ENCODE results near the gene RNF5.
A peak's percentile ranks its signal among the peaks of the same experiment; 100 is the strongest.
"Not testable (repeated sequence)": the region's sequence is repeated elsewhere in the genome, so short reads cannot be mapped to it uniquely, and the experiment has no call there.

Gene RNF5, protein sequence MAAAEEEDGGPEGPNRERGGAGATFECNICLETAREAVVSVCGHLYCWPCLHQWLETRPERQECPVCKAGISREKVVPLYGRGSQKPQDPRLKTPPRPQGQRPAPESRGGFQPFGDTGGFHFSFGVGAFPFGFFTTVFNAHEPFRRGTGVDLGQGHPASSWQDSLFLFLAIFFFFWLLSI

DNA sequence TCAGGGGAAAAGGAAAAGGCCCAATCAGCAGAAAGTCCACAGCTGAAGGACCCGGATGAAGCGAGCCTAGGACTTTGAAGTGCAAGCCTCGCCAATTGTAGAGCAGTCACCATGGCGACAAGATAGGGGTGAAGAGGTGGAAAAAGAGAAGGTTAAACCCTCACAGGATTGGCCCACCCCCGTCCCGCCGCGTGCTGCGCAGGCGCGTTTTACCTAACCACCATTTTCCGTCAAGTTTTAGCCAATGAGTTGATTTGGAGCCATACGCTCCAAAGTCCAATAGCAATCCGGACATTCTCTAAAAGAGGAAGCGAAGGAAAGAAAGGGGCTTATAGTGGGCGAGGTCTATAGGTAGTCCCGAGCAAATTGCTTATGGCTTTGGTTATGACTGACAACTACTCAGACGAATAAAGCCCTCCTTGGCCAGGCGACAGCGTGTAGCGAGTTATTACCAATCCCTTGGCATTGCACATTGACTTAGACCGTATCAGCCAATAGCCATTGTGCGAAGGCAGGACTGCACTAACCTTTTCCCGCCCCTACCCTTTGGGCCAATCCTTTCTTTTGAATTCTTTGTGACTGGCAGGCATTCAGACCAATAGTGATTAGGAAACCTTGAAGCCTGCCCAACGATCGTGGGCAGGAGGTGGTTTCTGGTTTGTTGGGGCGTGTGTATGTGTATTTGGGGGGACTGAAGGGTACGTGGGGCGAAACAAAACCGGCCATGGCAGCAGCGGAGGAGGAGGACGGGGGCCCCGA is at the start of gene RNF5:
Gene RNF5, plus strand, starts transcription at position 618 of the 759 bp plus-strand sequence. Its CDS starts 107 bp downstream, at position 725.
- H3K27me3 ChIP-seq (ENCODE audit: control insufficient read depth in 1 of 2, insufficient read depth in 2 of 2, low read length in 2 of 2): no peaks in the 10 kb centered on the region
- H3K9me3 ChIP-seq (ENCODE audit: low read length): no peaks in the 10 kb centered on the region
- peaks cover 47% of the 10 kb centered on the region for H3K4me1 ChIP-seq (ENCODE audit: insufficient read depth, low read length)
- H3K36me3 ChIP-seq (ENCODE audit: insufficient read depth, low read length): peaks cover 32% of the 10 kb centered on the region
- H3K4me3 ChIP-seq (ENCODE audit: low read depth in 1 of 2, low read length in 2 of 2): peak within 1 kb of the TSS; percentile 68 to 86
- peak within 1 kb of the TSS; percentile 73 for H3K9ac ChIP-seq (ENCODE audit: low read length)
- H3K27ac ChIP-seq (ENCODE audit: low read depth, low read length): peak within 1 kb of the TSS; percentile 100

DNA sequence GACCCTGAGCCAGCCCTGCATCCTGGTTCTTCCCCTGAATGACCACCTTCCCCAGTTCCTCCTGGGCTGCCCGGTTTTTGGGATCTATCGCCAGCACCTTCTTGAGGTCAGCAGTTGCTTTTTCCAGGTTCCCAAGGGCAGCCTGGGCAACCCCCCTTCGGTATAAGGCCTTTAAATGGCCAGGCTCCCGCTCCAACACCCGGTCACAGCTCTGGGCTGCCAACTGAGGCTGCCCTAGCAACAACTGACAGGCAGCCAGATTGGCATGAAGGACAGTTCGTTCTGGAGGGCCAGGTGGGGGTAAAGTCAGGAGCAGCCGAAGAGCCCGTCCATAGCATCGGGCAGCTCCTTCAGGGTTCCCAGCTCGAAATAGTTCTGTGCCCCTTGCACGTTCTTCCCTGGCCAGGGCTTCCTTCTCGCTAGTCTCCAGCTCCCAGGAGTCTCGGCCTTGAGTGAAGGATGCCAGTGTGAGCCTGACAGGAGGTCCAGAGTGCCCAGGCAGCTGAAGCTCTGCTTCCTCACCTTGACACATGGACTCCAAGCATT is 49.4 kb upstream of the RNF5 start:
- peak overlapping the region; percentile 51 for H3K9ac ChIP-seq (ENCODE audit: low read length)
- peaks cover 31% of the 10 kb centered on the region for H3K4me1 ChIP-seq (ENCODE audit: insufficient read depth, low read length)
- H3K4me3 ChIP-seq (ENCODE audit: low read depth in 1 of 2, low read length in 2 of 2): peak overlapping the region in 1 of 2 donors; percentile 66
- no peaks in the 10 kb centered on the region for H3K27me3 ChIP-seq (ENCODE audit: control insufficient read depth in 1 of 2, insufficient read depth in 2 of 2, low read length in 2 of 2)
- peaks cover 27% of the 10 kb centered on the region for H3K36me3 ChIP-seq (ENCODE audit: insufficient read depth, low read length)
- H3K9me3 ChIP-seq (ENCODE audit: low read length): no peaks in the 10 kb centered on the region
- H3K27ac ChIP-seq (ENCODE audit: low read depth, low read length): peak overlapping the region; percentile 88

DNA sequence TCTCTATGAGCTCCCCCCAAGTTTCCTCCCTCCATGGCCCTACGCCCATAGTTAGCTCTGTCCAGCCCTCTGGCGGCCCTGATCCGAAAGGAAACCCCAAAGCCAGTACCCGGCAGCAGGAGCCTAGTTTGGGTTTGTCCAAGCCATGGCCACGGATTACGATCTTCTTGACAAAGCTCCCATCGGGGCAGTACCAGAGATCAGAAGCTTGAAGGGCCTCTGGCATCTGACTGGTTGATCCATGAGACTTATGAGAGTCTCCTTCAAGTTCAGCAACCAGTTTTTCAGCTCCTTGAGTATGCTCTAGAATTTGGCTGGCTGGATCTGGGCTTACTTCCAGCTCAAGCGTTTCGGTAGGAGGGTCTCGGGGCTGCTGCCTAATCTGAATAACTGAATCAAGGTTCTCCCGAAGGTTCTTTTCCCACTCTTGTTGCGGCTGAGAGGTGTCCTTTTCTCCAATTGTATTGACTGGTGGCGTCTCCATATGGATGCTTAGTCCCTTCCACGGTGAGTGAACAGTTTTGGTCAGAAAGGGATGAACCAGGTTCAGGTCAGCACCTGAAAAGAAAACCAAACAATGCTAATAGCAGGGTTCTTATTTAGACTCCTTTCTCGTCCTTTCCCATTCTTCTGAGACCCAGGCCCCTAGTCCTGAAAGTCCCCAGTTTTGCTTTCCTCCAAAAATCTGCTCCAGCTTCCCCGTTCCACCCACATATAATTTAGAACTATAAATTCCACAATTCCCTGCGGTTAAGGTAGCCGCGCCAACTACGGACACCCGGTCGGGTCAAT is 48.7 kb upstream of the RNF5 start:
- no peaks in the 10 kb centered on the region for H3K9me3 ChIP-seq (ENCODE audit: low read length)
- H3K4me1 ChIP-seq (ENCODE audit: insufficient read depth, low read length): peaks cover 31% of the 10 kb centered on the region
- H3K27ac ChIP-seq (ENCODE audit: low read depth, low read length): peak overlapping the region; percentile 88
- H3K9ac ChIP-seq (ENCODE audit: low read length): peak overlapping the region; percentile 51
- peak overlapping the region; percentile 66 to 69 for H3K4me3 ChIP-seq (ENCODE audit: low read depth in 1 of 2, low read length in 2 of 2)
- H3K27me3 ChIP-seq (ENCODE audit: control insufficient read depth in 1 of 2, insufficient read depth in 2 of 2, low read length in 2 of 2): no peaks in the 10 kb centered on the region
- peaks cover 22% of the 10 kb centered on the region for H3K36me3 ChIP-seq (ENCODE audit: insufficient read depth, low read length)

DNA sequence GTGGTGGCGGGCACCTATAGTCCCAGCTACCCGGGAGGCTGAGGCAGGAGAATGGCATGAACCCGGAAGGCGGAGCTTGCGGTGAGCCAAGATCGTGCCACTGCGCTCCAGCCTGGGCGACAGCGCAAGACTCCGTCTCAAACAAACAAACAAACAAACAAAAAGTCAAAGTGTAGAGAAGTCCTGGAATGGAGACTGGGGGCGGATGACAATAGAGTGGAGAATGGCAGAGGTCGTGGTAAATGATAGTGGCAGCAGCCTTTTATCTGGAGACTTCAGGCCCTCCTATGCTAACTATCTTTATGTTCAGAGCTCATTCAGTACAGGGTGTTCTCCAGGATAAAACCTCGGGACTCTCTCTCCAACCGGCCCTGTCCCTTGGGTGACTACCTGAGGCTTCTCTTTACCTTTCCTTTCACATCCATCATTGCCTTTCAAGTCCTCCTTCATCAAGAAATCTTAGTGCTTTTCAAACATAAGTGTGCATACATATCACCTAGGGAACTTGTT is 46.7 kb upstream of the RNF5 start:
- Histone ChIP-seq H3K9ac (ENCODE audit: low read length) (no peak overlapping the region), H3K9me3 (ENCODE audit: low read length) (no peaks in the 10 kb centered on the region), H3K4me3 (ENCODE audit: low read depth in 1 of 2, low read length in 2 of 2) (no peak overlapping the region), H3K36me3 (ENCODE audit: insufficient read depth, low read length) (peaks cover 5% of the 10 kb centered on the region), H3K27ac (ENCODE audit: low read depth, low read length) (no peak overlapping the region), H3K27me3 (ENCODE audit: control insufficient read depth in 1 of 2, insufficient read depth in 2 of 2, low read length in 2 of 2) (no peaks in the 10 kb centered on the region), H3K4me1 (ENCODE audit: insufficient read depth, low read length) (peaks cover 25% of the 10 kb centered on the region)

DNA sequence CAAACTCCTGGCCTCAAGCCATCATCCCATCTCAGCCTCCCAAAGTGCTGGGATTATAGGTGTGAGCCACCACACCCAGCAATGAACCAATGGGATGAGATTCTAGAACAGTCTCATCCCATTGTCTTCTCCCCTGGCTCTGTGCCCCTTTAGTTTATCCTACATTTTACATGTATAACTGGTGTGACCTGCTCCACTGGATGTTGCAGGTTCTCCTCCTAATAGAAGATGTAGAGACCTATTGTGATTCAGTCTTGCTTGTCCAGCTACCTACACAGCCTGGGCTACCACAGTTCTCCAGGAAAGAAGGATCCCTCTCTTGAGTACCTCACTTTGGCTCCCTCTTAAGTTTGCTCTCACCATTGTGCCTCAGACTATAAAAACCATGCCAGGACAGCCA is 46.1 kb upstream of the RNF5 start:
- H3K36me3 ChIP-seq (ENCODE audit: insufficient read depth, low read length): no peaks in the 10 kb centered on the region
- peaks cover 19% of the 10 kb centered on the region for H3K4me1 ChIP-seq (ENCODE audit: insufficient read depth, low read length)
- H3K27me3 ChIP-seq (ENCODE audit: control insufficient read depth in 1 of 2, insufficient read depth in 2 of 2, low read length in 2 of 2): no peaks in the 10 kb centered on the region
- H3K4me3 ChIP-seq (ENCODE audit: low read depth in 1 of 2, low read length in 2 of 2): no peak overlapping the region
- no peak overlapping the region for H3K27ac ChIP-seq (ENCODE audit: low read depth, low read length)
- no peaks in the 10 kb centered on the region for H3K9me3 ChIP-seq (ENCODE audit: low read length)
- no peak overlapping the region for H3K9ac ChIP-seq (ENCODE audit: low read length)

DNA sequence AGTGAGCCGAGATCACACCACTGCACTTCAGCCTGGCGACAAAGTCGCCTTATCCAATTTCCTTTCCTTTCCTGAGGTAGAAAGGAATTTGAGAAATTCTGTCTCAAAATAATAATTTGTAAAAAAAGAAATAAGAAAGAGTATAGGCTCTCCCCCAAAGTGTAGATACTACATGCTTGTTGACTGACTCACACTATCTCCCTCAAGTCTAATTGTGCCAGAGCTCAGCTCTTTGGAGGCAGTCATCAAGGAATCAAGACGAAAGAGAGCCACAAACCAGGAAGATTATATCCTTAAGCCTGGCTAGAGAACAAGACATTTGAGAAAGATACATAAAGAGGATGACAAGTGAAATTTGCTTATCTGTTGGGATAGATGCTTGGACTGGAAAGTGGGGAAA is 44.4 kb upstream of the RNF5 start:
- Histone ChIP-seq H3K36me3 (ENCODE audit: insufficient read depth, low read length) (no peaks in the 10 kb centered on the region), H3K9me3 (ENCODE audit: low read length) (no peaks in the 10 kb centered on the region), H3K27me3 (ENCODE audit: control insufficient read depth in 1 of 2, insufficient read depth in 2 of 2, low read length in 2 of 2) (no peaks in the 10 kb centered on the region), H3K4me1 (ENCODE audit: insufficient read depth, low read length) (peaks cover 9% of the 10 kb centered on the region), H3K4me3 (ENCODE audit: low read depth in 1 of 2, low read length in 2 of 2) (no peak overlapping the region), H3K9ac (ENCODE audit: low read length) (no peak overlapping the region), H3K27ac (ENCODE audit: low read depth, low read length) (no peak overlapping the region)

DNA sequence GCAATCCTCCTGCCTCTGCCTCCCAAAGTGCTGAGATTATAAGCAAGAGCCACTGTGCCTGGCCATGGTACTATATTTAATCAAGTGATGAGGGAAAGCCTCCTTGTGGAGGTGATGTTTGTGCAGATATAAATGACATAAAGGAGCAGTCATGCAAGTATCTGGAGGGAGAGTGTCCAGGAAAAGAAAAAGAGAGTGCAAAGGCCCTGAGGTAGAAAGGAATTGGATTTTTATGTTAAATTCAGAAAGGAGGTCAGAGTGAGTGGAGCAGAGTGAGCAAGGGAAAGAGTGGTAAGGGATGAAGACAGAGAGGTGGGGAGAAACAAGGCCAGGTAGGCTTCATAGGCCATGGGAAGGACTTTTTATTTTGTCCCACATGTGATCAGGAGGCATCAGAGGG is 40.8 kb upstream of the RNF5 start:
- Histone ChIP-seq H3K9ac (ENCODE audit: low read length) (no peak overlapping the region), H3K36me3 (ENCODE audit: insufficient read depth, low read length) (no peaks in the 10 kb centered on the region), H3K9me3 (ENCODE audit: low read length) (no peaks in the 10 kb centered on the region), H3K4me3 (ENCODE audit: low read depth in 1 of 2, low read length in 2 of 2) (no peak overlapping the region), H3K4me1 (ENCODE audit: insufficient read depth, low read length) (no peaks in the 10 kb centered on the region), H3K27me3 (ENCODE audit: control insufficient read depth in 1 of 2, insufficient read depth in 2 of 2, low read length in 2 of 2) (no peaks in the 10 kb centered on the region), H3K27ac (ENCODE audit: low read depth, low read length) (no peak overlapping the region)

DNA sequence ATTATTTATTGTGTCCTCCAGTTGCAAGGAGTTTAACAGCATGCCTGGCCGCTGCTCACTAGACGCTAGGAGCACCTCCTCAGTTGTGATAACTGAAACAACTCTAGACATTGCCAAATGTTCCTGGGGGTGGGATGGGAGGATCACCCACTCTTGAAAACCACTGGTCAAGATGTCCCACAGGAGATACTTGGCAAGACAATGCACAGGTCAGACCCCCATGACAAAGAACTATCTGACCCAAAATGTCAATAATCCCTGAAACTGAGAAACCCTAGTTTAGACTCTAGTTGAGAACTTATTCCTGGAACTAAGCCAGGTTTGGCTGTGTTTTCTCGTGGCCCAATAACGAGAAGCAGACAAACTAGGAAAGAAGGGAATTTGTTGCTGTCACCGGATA is 38.6 kb upstream of the RNF5 start:
- Histone ChIP-seq H3K27ac (ENCODE audit: low read depth, low read length) (no peak overlapping the region), H3K4me3 (ENCODE audit: low read depth in 1 of 2, low read length in 2 of 2) (no peak overlapping the region), H3K27me3 (ENCODE audit: control insufficient read depth in 1 of 2, insufficient read depth in 2 of 2, low read length in 2 of 2) (no peaks in the 10 kb centered on the region), H3K9me3 (ENCODE audit: low read length) (no peaks in the 10 kb centered on the region), H3K36me3 (ENCODE audit: insufficient read depth, low read length) (no peaks in the 10 kb centered on the region), H3K4me1 (ENCODE audit: insufficient read depth, low read length) (no peaks in the 10 kb centered on the region), H3K9ac (ENCODE audit: low read length) (no peak overlapping the region)

DNA sequence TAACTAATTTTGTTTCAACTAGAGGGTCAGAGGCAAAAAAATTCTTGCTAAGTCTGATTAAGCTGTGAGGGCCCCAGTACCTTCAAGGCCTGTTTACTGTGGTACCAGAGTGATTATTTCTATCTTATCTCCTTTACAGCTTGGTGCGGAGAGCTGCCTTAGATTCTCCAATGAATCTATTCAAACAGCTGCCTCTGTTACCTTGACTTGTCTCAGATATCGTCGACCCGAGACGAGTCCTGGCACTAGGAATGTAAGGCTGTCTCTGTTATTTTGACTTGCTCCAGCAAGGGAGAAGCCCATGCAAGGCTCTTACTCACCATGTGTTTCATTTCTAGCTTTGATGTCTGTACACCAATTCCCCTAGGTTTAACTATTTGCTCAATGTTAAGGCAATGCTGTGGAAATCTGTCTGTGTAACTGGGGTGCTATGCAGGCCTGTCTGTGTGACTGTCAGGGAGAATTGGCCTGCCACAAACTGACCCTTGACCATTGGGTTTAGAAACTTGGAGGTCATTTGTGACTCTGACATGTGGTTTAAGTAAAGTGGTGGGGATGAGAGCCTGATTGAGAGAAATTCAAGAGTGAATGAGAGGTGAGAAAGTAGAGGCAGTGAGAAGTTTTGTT is 37.7 kb upstream of the RNF5 start:
- H3K36me3 ChIP-seq (ENCODE audit: insufficient read depth, low read length): no peaks in the 10 kb centered on the region
- no peak overlapping the region for H3K9ac ChIP-seq (ENCODE audit: low read length)
- no peak overlapping the region for H3K4me3 ChIP-seq (ENCODE audit: low read depth in 1 of 2, low read length in 2 of 2)
- no peaks in the 10 kb centered on the region for H3K9me3 ChIP-seq (ENCODE audit: low read length)
- no peaks in the 10 kb centered on the region for H3K27me3 ChIP-seq (ENCODE audit: control insufficient read depth in 1 of 2, insufficient read depth in 2 of 2, low read length in 2 of 2)
- no peaks in the 10 kb centered on the region for H3K4me1 ChIP-seq (ENCODE audit: insufficient read depth, low read length)
- no peak overlapping the region for H3K27ac ChIP-seq (ENCODE audit: low read depth, low read length)

DNA sequence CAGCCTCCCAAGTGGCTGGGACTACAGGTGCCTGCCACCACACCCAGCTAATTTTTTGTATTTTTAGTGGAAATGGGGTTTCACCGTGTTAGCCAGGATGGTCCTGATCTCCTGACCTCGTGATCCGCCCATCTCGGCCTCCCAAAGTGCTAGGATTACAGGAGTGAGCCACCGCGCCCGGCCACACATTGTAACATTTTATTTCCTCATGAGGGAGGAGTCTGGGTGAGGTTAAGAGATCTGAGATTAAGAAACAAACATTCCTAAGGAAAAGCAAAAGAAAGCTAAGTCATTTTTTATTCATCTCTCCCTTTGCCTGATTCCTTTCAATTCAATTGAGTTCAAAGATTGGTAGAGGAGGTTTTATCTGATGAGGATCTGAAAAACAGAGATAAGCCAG is 34.0 kb upstream of the RNF5 start:
- not testable (repeated sequence) for H3K4me1 ChIP-seq (ENCODE audit: insufficient read depth, low read length); H3K27me3 ChIP-seq (ENCODE audit: control insufficient read depth in 1 of 2, insufficient read depth in 2 of 2, low read length in 2 of 2); H3K4me3 ChIP-seq (ENCODE audit: low read depth in 1 of 2, low read length in 2 of 2); H3K27ac ChIP-seq (ENCODE audit: low read depth, low read length); H3K9me3 ChIP-seq (ENCODE audit: low read length); H3K36me3 ChIP-seq (ENCODE audit: insufficient read depth, low read length); H3K9ac ChIP-seq (ENCODE audit: low read length)

DNA sequence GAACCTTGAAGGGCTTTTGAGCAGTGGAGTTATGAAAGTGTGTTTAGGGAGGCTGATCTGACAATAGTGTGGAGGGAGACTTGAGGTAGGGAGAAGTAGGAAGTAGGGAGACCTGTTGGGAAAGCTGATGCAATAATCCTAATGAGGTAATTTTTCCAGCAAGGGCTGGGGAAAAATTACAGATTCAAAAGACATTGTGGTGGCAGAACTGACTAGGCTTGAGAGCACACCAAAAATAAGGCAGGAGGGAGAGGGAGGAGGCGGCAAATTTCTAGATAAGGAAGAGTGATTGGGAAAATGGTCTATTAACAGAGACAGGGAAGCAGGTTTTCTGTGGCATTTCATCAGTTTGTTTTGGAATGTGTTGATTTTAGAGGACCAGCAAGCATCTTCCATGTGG is 31.9 kb upstream of the RNF5 start:
- Histone ChIP-seq H3K36me3 (ENCODE audit: insufficient read depth, low read length) (no peaks in the 10 kb centered on the region), H3K9ac (ENCODE audit: low read length) (no peak overlapping the region), H3K27me3 (ENCODE audit: control insufficient read depth in 1 of 2, insufficient read depth in 2 of 2, low read length in 2 of 2) (no peaks in the 10 kb centered on the region), H3K9me3 (ENCODE audit: low read length) (no peaks in the 10 kb centered on the region), H3K4me3 (ENCODE audit: low read depth in 1 of 2, low read length in 2 of 2) (no peak overlapping the region), H3K4me1 (ENCODE audit: insufficient read depth, low read length) (peaks cover 7% of the 10 kb centered on the region), H3K27ac (ENCODE audit: low read depth, low read length) (no peak overlapping the region)

All from muscle layer of colon (tissue), 2 donors.